Measurements from ENCODE around the gene PPP2R2C.

The PPP2R2C gene

GRCh38 chr4:6472387-6473263 is at the start of gene PPP2R2C:
TSS of gene PPP2R2C (minus strand) at chr4:6472614. CDS start at chr4:6472229, 385 bp downstream.
- peaks cover 54% of the 10 kb centered on the region for H3K27me3 Mint-ChIP-seq (ENCODE audit: low read depth)
- H3K4me1 Mint-ChIP-seq (ENCODE audit: low read depth): no peaks in the 10 kb centered on the region
- H3K27ac Mint-ChIP-seq: no peak within 1 kb of the TSS
- H3K4me3 Mint-ChIP-seq: no peak within 1 kb of the TSS
- H3K9me3 Mint-ChIP-seq: no peaks in the 10 kb centered on the region
- H3K36me3 Mint-ChIP-seq (ENCODE audit: low read depth): no peaks in the 10 kb centered on the region

DNA sequence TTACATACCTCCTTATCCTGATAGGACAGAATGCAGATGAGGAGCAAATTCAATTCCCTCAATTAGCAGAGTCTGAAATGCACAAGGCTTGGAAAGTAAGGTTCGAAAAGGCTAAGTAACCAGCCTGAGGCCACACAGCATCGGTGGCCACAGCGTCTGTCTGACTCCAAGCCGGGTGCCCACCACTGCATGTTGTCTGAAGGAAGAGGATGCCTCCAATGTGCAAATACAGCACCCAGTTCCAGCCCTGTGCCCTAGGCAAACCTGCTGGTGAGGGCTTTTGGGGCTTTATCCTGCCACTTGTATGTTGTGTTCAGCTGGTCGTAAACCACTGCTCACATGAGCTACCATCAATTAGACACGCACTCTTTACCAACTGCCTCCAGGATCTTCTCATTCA is 48.6 kb upstream of the PPP2R2C start:
- no peaks in the 10 kb centered on the region for H3K36me3 Mint-ChIP-seq (ENCODE audit: low read depth)

DNA sequence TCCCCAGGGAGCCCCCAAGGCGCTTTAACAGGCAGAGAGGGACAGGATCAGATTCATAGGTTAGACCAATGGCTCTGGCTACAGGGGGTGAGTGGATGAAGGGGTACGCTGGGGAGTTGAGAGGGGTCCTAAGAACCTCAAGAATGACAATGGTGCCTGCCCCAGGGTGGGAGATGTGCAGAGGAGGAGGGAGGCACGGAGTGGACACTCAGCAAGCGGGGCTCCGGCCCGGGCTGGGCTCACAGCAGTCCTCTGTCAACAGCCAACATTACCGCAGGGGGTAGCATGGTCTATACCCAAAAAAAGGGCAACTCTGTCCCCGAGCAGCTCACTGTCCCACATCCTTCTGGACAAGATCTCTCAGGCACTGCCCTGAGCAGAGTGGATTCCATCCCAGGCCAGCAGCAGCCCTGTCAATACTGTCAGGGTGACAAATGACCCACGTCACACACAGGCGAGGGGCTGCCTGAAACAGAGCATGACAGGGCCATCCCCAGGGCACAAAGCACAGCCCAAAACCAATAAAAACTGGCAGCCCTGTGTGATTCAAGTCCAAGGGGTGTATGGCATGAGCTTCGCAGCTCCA is 47.7 kb upstream of the PPP2R2C start:
- Mint-ChIP-seq H3K36me3 (ENCODE audit: low read depth) (no peaks in the 10 kb centered on the region), H3K4me1 (ENCODE audit: low read depth) (no peaks in the 10 kb centered on the region), H3K9me3 (no peaks in the 10 kb centered on the region), H3K27me3 (ENCODE audit: low read depth) (no peaks in the 10 kb centered on the region), H3K27ac (no peak overlapping the region), H3K4me3 (no peak overlapping the region)

More for the DNA sequence above, 48.6 kb upstream of the PPP2R2C start:
- Mint-ChIP-seq H3K27me3 (ENCODE audit: low read depth) (no peaks in the 10 kb centered on the region), H3K4me1 (ENCODE audit: low read depth) (no peaks in the 10 kb centered on the region), H3K4me3 (no peak overlapping the region), H3K27ac (no peak overlapping the region), H3K9me3 (no peaks in the 10 kb centered on the region)

DNA sequence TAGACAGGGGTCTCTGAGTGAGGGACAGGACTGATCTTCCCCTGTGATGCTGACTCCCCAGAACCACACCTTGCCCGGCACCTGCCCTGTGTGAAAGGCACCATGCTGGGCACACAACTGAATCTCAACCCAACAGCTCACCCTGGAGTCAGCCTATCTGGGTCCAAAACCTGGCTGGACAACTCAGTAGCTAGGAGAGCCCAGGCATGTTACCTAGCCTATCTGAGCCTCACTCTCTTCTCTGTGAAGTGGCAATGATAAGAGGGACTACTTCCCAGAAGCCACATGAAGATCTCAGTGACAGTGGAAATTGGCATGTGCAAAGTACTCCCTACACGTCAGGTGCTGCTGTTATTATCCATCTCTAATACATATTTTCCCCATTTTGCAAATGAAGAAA is 44.8 kb upstream of the PPP2R2C start:
- Mint-ChIP-seq H3K36me3 (ENCODE audit: low read depth) (no peaks in the 10 kb centered on the region), H3K27ac (no peak overlapping the region), H3K27me3 (ENCODE audit: low read depth) (no peaks in the 10 kb centered on the region), H3K4me1 (ENCODE audit: low read depth) (no peaks in the 10 kb centered on the region), H3K4me3 (no peak overlapping the region), H3K9me3 (peaks cover 10% of the 10 kb centered on the region)

DNA sequence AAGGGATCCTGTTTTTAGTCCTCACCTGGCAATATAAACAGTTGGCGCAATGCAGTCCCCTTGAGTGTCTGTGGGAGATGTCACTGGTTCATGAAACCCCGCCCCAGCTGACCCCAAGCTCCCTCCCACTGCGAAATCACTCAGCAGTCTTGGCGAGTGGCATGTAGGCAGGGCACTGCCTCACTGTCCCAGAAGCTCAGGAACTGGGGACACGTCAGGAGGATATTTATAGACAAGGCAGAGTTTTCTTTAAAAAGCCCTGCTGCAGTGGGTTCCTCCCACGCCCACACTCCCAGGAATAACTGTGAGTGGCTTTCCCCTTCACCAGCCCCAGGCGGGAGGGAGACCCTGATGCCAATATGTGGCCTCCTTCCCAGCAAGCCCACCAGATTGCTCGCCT is 44.3 kb upstream of the PPP2R2C start:
- Mint-ChIP-seq H3K27ac (no peak overlapping the region), H3K36me3 (ENCODE audit: low read depth) (no peaks in the 10 kb centered on the region), H3K27me3 (ENCODE audit: low read depth) (no peaks in the 10 kb centered on the region), H3K4me1 (ENCODE audit: low read depth) (no peaks in the 10 kb centered on the region), H3K4me3 (no peak overlapping the region), H3K9me3 (peaks cover 10% of the 10 kb centered on the region)

GRCh38 chr4:6516281-6516680 is 43.9 kb upstream of the PPP2R2C start:
- Mint-ChIP-seq H3K4me3 (no peak overlapping the region), H3K27me3 (ENCODE audit: low read depth) (no peaks in the 10 kb centered on the region), H3K36me3 (ENCODE audit: low read depth) (no peaks in the 10 kb centered on the region), H3K4me1 (ENCODE audit: low read depth) (no peaks in the 10 kb centered on the region), H3K27ac (no peak overlapping the region), H3K9me3 (peaks cover 10% of the 10 kb centered on the region)

- H3K4me3 Mint-ChIP-seq: no peak overlapping the region
These were observed 41.3 kb upstream of the PPP2R2C start for GRCh38 chr4:6513678-6514077.

DNA sequence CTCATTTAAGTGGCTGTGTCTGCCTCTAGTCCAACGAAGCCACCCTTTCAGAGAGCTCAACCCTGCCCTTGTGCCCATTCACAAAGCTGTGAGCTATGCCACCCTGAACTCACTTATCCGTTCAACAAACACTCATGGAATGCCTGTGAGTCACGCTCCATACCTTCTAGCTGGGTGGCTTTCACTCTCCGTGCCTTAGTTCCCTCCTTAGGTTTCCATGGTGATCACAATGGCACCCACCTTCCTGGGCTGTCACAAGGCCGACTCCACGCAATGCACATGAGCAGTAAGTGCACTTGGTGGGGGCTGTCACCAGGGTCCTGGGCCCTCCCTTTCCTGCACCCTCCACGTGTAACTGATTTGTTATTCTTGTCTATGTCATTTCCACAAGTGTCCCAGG is 37.2 kb upstream of the PPP2R2C start:
- H3K27ac Mint-ChIP-seq: no peak overlapping the region
- H3K27me3 Mint-ChIP-seq (ENCODE audit: low read depth): no peaks in the 10 kb centered on the region
- peaks cover 2% of the 10 kb centered on the region for H3K36me3 Mint-ChIP-seq (ENCODE audit: low read depth)
- H3K9me3 Mint-ChIP-seq: peaks cover 38% of the 10 kb centered on the region
- H3K4me3 Mint-ChIP-seq: no peak overlapping the region
- no peaks in the 10 kb centered on the region for H3K4me1 Mint-ChIP-seq (ENCODE audit: low read depth)

More at GRCh38 chr4:6513678-6514077, 41.3 kb upstream of the PPP2R2C start:
- no peaks in the 10 kb centered on the region for H3K27me3 Mint-ChIP-seq (ENCODE audit: low read depth)
- H3K27ac Mint-ChIP-seq: no peak overlapping the region
- H3K4me1 Mint-ChIP-seq (ENCODE audit: low read depth): no peaks in the 10 kb centered on the region
- peaks cover 18% of the 10 kb centered on the region for H3K9me3 Mint-ChIP-seq
- H3K36me3 Mint-ChIP-seq (ENCODE audit: low read depth): peaks cover 2% of the 10 kb centered on the region

DNA sequence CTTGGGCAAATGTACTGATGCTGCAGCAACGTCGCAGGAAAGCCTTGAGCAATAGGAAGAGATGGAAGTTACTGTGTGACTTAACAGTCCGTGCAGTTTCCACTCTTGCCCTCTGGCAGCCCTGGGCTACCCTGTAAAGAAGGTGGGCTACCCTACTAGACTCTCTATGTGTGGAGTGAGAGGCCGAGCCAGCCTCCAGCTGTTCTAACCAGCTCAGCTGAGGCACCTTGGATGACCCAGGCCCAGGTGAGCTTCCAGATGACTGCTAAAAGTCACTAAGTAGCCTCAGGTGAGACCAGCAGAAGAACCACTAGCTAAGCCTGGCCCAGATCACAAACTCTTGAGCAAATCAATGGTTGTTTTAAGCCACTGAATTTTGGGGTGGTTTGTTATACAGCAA is 34.9 kb upstream of the PPP2R2C start:
- no peak overlapping the region for H3K4me3 Mint-ChIP-seq
- H3K4me1 Mint-ChIP-seq (ENCODE audit: low read depth): no peaks in the 10 kb centered on the region
- H3K9me3 Mint-ChIP-seq: peaks cover 40% of the 10 kb centered on the region
- peaks cover 2% of the 10 kb centered on the region for H3K36me3 Mint-ChIP-seq (ENCODE audit: low read depth)
- H3K27ac Mint-ChIP-seq: no peak overlapping the region
- H3K27me3 Mint-ChIP-seq (ENCODE audit: low read depth): no peaks in the 10 kb centered on the region

- H3K27me3 Mint-ChIP-seq (ENCODE audit: low read depth): no peaks in the 10 kb centered on the region
- H3K4me1 Mint-ChIP-seq (ENCODE audit: low read depth): no peaks in the 10 kb centered on the region
- H3K9me3 Mint-ChIP-seq: peaks cover 40% of the 10 kb centered on the region
- H3K27ac Mint-ChIP-seq: no peak overlapping the region
- H3K4me3 Mint-ChIP-seq: no peak overlapping the region
- peaks cover 2% of the 10 kb centered on the region for H3K36me3 Mint-ChIP-seq (ENCODE audit: low read depth)
These were observed 34.3 kb upstream of the PPP2R2C start for GRCh38 chr4:6506616-6507140.

DNA sequence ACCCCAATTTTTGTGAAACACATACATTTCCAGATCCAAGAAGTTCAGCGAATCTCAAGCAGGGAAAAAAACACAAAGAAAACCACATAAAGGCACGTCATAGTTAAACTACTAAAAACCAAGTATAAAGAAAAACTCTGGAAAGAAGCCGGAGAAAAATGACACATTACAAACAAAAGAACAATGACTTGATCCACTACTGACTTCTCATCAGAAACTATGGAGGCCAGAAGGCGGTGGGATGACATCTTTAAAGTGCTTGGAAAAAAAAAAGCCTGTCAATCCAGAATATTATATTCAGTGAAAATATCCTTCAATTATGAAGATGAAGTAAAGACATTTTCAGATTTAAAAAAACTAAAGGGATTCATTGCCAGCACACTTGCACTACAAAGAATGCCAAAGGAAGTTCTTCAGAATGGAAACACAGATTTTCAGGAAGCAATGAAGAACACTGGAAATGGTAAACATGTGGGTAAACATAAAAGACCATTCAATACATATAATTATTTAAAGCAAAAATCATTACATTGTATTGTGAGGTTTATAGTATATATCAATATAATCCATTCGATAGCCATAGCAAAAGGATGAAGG is 32.6 kb upstream of the PPP2R2C start:
- Mint-ChIP-seq H3K9me3 (peaks cover 32% of the 10 kb centered on the region), H3K27ac (no peak overlapping the region), H3K27me3 (ENCODE audit: low read depth) (peaks cover 3% of the 10 kb centered on the region), H3K36me3 (ENCODE audit: low read depth) (no peaks in the 10 kb centered on the region), H3K4me3 (no peak overlapping the region), H3K4me1 (ENCODE audit: low read depth) (no peaks in the 10 kb centered on the region)

GRCh38 chr4:6502747-6503465 is 30.5 kb upstream of the PPP2R2C start:
- H3K27ac Mint-ChIP-seq: no peak overlapping the region
- no peak overlapping the region for H3K4me3 Mint-ChIP-seq
- H3K9me3 Mint-ChIP-seq: peaks cover 32% of the 10 kb centered on the region
- no peaks in the 10 kb centered on the region for H3K4me1 Mint-ChIP-seq (ENCODE audit: low read depth)
- no peaks in the 10 kb centered on the region for H3K36me3 Mint-ChIP-seq (ENCODE audit: low read depth)
- H3K27me3 Mint-ChIP-seq (ENCODE audit: low read depth): peaks cover 6% of the 10 kb centered on the region

- Mint-ChIP-seq H3K9me3 (peaks cover 29% of the 10 kb centered on the region), H3K36me3 (ENCODE audit: low read depth) (no peaks in the 10 kb centered on the region), H3K4me3 (no peak overlapping the region), H3K27ac (no peak overlapping the region), H3K27me3 (ENCODE audit: low read depth) (peaks cover 6% of the 10 kb centered on the region), H3K4me1 (ENCODE audit: low read depth) (no peaks in the 10 kb centered on the region)
These were observed 29.7 kb upstream of the PPP2R2C start for GRCh38 chr4:6502147-6502546.

- Mint-ChIP-seq H3K4me3 (no peak overlapping the region), H3K36me3 (ENCODE audit: low read depth) (no peaks in the 10 kb centered on the region), H3K27me3 (ENCODE audit: low read depth) (peaks cover 6% of the 10 kb centered on the region), H3K27ac (no peak overlapping the region), H3K4me1 (ENCODE audit: low read depth) (no peaks in the 10 kb centered on the region), H3K9me3 (peaks cover 21% of the 10 kb centered on the region)
These were observed 28.8 kb upstream of the PPP2R2C start for GRCh38 chr4:6501171-6501570.

All from T-helper 1 cell treated with Interleukin-12 subunit alpha and Interleukin-12 subunit beta and Interleukin-4 antibody, amounts not matched to agents 30 μg/mL and 1 μg/mL, for 36 hours (primary cell).